ENCODE measurements around the gene KRT82.

The KRT82 gene

DNA sequence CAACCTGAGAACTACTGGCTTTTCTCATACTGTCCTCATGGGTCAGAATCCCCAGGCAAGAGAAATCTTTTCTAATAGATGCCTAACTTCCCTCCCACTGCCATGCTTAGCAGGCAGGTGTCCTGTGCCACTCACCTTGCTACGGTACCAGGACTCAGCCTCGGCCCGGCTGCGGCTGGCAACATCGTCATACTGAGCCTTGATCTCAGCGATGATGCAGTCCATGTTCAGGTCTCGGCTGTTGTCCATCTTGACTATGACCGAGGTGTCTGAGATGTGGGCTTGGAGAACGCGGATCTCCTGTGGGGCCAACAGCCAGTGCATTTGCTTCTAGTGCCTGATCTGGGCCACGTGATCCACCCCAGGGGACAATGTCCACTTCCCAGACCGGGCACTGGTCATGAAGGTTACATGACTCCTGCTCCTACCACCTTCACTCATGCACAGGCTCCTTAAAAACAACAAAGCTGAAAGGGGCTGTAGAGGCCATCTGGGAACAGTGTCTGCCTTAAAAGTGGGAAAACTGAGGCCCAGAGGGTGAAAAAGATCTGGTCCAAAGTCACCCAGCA lies 42.9 kb downstream of the KRT82 start:
- in situ Hi-C loops (cut with MboI; ENCODE audit: low sequenced_read_pairs): loop anchor here (10.0 kb wide), 1 partner anchor 612 kb away; no protein-coding TSS in a partner anchor

GRCh38 chr12:52362118-52362726 lies 43.9 kb downstream of the KRT82 start:
- in situ Hi-C loops (cut with MboI; ENCODE audit: low sequenced_read_pairs): loop anchor here (10.0 kb wide), 1 partner anchor 613 kb away; no protein-coding TSS in a partner anchor

- in situ Hi-C loops (cut with MboI; ENCODE audit: low sequenced_read_pairs): loop anchor here (10.0 kb wide), 1 partner anchor 613 kb away; no protein-coding TSS in a partner anchor
These were observed 44.6 kb downstream of the KRT82 start for GRCh38 chr12:52361553-52361952.

GRCh38 chr12:52360663-52361271 lies 45.4 kb downstream of the KRT82 start:
- in situ Hi-C loops (cut with MboI; ENCODE audit: low sequenced_read_pairs): loop anchor here (10.0 kb wide), 1 partner anchor 614 kb away; no protein-coding TSS in a partner anchor

- in situ Hi-C loops (cut with MboI; ENCODE audit: low sequenced_read_pairs): loop anchor here (10.0 kb wide), 1 partner anchor 615 kb away; no protein-coding TSS in a partner anchor
These were observed 46.0 kb downstream of the KRT82 start for GRCh38 chr12:52360106-52360662.

DNA sequence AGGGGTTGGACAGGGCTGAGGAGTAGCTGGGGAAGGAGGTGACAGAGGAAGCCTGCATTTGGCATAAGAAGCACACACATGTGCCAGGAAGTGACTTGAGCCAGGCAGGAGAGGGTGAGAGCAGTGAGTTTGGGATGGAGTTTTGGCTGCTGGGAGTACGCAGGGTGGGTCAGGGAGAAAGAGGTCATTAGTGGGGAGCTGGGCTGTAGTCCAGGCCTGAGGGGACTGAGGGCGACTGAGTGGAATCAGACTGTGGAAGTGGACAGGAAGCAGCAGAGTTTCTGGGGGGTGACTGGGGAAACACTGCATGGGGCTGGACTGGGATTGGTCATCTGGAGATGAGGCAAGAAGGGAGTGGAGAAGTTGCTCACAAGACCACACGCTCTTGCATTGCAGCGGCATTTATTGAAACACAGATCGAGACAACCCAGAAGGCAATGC lies 46.5 kb downstream of the KRT82 start:
- in situ Hi-C loops (cut with MboI; ENCODE audit: low sequenced_read_pairs): loop anchor here (10.0 kb wide), 1 partner anchor 615 kb away; no protein-coding TSS in a partner anchor

DNA sequence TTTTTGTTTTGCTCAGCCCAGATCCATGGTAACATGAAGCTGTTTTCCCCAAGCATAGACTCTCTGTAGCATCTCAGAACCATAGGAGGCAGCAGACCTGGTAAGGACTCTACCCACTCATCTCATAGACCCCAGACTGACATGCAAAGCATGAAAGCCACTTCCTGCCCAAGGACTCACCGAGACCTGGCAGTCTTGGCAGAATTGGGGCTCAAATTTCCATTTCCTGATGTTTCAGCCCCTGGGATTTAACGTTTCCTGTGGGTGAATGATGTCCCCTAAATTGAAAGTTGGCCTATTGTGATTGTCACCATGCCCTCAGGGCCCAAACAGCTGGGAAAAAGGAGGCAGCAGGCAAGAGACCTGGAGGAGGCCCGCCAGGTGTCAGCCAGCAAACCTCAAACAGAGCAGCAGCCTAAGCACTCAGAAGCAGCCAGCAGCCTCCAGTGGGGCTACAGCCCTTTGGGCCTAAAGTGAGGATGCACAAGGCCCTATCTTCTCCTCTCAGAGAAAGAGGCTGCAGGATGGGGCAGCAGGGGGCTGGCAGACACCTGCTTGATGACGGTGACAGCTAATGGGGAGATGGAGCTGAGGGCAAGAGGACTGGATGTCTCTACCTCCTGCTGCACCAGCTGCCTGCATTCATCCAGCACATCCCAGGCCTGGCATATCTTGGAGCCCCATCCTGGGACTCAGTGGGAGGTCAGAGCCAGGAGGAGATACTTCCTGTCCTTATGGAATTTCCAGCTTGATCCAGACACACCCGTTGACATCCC lies 47.4 kb downstream of the KRT82 start:
- in situ Hi-C loops (cut with MboI; ENCODE audit: low sequenced_read_pairs): no loop called here

DNA sequence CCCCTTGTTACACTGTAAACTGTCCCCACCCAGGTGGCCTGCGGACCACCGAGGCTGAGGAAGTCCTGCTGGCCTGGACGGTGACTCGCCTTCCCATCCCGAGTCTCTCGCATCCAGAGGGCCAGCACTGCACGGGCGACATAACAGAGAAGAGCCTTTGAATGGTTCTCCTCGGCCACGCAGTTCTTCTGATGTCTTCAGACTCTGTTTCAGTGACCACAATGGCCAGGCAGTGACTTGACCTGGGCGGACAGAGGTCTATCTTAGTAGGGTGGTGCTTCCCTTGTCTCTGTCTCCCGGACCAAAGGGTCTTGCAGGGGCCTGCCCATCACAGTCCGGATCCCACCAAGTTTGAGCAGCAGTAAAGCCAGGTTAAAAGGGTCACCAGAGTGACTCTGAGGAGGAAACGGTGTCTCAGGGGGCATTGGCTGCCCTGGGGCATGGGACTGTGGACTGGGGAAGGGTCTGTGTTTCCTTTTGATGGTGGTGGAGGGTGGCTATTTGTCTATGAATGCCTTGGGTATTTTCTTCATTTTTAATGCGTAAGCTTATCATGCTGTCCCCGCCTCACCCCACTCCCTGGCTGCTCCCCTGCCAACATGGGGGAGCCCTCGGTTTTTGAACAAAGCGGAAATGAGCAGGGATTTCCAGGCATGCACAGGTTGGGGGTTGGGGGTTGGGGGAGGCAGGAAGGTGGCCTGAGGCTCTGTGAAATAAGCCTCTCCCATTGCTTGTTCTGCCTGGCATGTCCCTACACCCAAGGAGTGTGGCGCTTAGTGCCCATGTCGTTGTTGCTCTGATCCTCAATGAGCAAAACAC lies 49.2 kb downstream of the KRT82 start:
- in situ Hi-C loops (cut with MboI; ENCODE audit: low sequenced_read_pairs): no loop called here

GRCh38 chr12:52356031-52356761 lies 49.9 kb downstream of the KRT82 start:
- in situ Hi-C loops (cut with MboI; ENCODE audit: low sequenced_read_pairs): no loop called here

DNA sequence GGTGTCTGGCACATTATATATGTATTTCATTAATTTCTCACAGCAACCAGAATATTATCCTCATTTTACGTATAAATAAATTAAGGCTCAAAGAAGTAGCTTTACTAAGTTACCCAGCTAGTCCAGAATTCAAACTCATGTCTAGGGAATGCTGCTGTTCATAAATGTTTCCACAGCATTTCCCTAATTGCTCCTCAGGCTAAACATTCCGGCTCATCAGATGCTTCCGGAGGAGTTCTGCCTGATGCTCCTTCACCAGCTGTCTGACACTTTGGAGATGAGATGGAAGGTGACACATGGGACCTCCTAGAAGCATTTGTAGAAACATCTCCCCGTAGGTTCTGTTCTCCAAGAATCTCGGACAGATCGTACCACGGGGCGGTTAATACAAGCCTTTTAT lies 51.0 kb downstream of the KRT82 start:
- in situ Hi-C loops (cut with MboI; ENCODE audit: low sequenced_read_pairs): no loop called here

GRCh38 chr12:52354200-52354599 lies 51.9 kb downstream of the KRT82 start:
- in situ Hi-C loops (cut with MboI; ENCODE audit: low sequenced_read_pairs): no loop called here

- in situ Hi-C loops (cut with MboI; ENCODE audit: low sequenced_read_pairs): no loop called here
These were observed 52.4 kb downstream of the KRT82 start for GRCh38 chr12:52353766-52354165.

GRCh38 chr12:52352951-52353350 lies 53.2 kb downstream of the KRT82 start:
- in situ Hi-C loops (cut with MboI; ENCODE audit: low sequenced_read_pairs): no loop called here

DNA sequence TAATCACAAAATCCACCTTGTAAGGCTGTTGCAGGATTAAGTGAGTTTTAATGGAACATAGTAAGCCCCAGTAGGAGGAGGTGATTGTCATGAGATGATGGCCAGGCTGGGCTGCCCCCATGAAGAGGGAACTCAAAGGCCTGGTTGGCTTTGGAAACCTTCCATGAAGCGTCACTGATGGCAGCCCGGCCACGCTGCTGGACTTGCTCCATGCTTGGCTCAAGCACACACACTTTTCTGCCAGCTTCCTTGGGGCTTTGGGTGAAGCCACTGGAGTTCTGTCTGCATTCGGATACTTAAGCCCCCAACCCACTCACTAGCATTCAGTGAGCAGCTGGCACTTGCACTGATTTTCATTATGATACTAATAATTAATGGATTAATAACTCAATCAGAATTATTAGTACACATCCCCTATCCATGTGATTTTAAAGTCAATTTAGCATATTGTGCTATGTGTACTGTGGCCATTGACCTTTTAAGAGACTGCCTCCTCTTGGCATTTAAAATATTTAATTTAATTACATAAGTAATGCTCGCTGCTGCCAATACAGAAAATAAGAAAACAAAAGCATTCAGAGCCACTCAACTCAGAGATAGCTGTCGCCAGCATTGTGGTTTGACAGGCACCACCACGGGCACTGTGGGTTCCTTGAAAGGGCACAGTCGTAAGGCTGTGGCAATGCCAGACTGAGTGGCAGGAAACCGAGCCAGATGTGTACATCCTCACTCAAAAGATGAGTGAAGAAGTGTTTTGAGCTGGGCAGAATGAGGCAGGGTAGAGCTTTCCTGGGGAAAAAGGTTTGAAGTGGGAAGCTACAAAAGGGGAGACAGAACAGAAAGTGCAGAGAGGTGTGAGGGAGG lies 54.7 kb downstream of the KRT82 start:
- in situ Hi-C loops (cut with MboI; ENCODE audit: low sequenced_read_pairs): no loop called here

DNA sequence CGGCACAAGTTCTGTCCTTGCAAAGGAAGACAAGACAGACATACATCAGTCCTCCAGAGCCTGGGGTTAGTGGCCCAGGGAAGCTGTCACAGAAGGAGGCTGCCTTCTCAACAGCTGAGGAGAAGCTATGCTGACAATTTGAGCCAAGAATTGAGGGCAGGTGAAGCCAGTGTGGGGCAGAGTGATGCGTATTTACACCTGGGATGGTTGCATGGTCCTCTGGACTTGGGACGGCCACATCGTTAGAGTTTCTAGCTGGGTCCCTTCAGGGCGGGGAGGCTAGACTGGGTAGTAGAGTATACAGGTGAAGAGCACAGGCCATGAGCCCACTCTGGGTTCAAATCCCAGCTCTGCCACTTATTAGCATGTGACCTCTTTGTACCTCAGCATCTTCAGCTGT lies 55.3 kb downstream of the KRT82 start:
- in situ Hi-C loops (cut with MboI; ENCODE audit: low sequenced_read_pairs): no loop called here

DNA sequence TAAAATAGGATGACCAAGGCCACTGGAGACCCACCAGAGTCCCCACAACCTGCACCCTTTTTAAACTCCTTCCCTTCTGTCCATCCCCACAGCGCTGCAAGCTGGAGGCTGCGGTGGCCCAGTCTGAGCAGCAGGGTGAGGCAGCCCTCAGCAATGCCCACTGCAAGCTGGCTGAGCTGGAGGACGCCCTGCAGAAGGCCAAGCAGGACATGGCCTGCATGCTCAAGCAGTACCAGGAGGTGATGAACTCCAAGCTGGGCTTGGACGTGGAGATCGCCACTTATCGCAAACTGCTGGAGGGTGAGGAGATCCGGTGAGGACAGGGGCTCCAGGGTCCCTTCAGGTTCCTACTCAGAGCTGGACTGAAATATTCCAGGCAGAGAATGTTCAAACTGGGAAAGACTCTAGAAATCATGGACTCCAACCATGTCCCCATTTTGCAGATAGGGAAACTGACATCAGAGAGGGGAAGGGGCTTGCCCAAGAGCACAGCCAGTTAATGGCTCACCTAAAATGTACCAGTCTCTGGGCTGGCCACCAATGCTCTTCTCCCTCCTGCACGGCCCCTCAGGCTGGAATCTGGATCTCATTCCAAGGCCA lies 56.0 kb downstream of the KRT82 start:
- in situ Hi-C loops (cut with MboI; ENCODE audit: low sequenced_read_pairs): no loop called here

DNA sequence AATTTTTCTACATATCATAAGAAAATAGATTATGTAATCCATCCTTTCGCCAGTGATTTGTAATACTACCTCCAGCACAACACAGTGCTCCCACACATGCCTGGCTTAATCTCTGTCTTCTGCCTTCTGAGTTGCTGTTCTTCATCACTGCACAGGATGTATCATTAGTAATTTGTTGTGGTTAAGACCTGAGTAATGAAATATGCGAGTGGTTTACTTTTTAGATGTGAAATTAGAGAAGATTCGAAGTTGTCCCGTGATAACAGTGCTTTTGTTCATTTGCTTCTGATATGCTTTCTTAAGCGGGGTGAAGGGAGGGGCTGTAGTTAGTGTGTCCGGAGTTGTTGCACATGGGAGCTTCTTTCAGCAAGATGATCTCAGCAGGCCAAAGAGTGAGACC lies 56.9 kb downstream of the KRT82 start:
- in situ Hi-C loops (cut with MboI; ENCODE audit: low sequenced_read_pairs): no loop called here
